ENCODE data around the gene BEST2.
"Not testable (repeated sequence)": the region's sequence is repeated elsewhere in the genome, so short reads cannot be mapped to it uniquely, and the experiment has no call there.

The BEST2 gene

GRCh38 chr19:12789098-12789903 lies 37.7 kb downstream of the BEST2 start:
- no peak for DNase-seq

GRCh38 chr19:12789904-12790619 lies 38.5 kb downstream of the BEST2 start:
- peak; percentile 67 for DNase-seq

DNA sequence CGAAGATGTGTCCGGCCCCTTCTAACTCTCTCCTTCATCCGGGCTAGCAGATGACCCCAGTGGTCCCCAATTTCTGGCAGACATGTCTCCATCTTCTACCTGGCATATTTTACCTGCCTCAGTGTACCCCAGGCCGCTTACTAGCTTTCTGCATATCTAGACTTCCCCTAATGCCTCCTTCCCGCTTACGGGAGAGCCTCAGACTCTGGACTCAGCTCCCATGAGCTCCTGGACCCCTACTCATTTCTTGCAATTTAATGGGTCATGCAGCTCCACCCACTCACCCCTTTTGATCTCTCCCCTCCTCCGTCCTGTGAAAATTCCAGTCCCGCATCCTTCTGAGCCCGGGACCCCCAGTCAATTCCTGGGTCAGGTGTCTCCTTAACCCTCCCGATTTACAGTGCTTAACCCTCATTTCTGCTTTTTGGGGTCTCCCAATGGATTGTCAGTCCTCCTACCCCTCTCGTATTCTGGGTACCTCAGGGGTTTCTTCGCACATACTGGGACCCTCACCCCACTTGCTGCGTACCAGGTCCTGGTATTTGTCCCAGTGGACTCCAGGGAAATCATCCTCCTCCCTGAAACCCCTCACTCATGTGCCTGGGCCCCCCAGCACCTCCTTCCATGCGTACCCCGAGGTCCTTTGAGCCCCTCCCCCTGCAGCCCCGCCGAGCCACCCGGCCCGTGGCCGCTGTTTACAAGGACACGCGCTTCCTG lies 39.2 kb downstream of the BEST2 start:
- no peak for DNase-seq

DNA sequence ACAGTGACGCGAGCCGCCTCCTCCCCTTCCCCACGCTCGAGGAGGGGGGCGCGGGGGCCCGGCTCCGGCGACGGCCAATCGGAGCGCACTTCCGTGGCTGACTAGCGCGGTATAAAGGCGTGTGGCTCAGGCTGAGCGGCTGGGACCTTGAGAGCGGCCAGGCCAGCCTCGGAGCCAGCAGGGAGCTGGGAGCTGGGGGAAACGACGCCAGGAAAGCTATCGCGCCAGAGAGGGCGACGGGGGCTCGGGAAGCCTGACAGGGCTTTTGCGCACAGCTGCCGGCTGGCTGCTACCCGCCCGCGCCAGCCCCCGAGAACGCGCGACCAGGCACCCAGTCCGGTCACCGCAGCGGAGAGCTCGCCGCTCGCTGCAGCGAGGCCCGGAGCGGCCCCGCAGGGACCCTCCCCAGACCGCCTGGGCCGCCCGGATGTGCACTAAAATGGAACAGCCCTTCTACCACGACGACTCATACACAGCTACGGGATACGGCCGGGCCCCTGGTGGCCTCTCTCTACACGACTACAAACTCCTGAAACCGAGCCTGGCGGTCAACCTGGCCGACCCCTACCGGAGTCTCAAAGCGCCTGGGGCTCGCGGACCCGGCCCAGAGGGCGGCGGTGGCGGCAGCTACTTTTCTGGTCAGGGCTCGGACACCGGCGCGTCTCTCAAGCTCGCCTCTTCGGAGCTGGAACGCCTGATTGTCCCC lies 39.9 kb downstream of the BEST2 start, which contains the start of gene JUNB:
TSS of gene JUNB (plus strand) at position 142 of the 706 bp plus-strand sequence. CDS start at position 428, 286 bp downstream.
- DNase-seq, result peak; percentile 70

DNA sequence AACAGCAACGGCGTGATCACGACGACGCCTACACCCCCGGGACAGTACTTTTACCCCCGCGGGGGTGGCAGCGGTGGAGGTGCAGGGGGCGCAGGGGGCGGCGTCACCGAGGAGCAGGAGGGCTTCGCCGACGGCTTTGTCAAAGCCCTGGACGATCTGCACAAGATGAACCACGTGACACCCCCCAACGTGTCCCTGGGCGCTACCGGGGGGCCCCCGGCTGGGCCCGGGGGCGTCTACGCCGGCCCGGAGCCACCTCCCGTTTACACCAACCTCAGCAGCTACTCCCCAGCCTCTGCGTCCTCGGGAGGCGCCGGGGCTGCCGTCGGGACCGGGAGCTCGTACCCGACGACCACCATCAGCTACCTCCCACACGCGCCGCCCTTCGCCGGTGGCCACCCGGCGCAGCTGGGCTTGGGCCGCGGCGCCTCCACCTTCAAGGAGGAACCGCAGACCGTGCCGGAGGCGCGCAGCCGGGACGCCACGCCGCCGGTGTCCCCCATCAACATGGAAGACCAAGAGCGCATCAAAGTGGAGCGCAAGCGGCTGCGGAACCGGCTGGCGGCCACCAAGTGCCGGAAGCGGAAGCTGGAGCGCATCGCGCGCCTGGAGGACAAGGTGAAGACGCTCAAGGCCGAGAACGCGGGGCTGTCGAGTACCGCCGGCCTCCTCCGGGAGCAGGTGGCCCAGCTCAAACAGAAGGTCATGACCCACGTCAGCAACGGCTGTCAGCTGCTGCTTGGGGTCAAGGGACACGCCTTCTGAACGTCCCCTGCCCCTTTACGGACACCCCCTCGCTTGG lies 40.7 kb downstream of the BEST2 start:
- peak; percentile 35 for DNase-seq

DNA sequence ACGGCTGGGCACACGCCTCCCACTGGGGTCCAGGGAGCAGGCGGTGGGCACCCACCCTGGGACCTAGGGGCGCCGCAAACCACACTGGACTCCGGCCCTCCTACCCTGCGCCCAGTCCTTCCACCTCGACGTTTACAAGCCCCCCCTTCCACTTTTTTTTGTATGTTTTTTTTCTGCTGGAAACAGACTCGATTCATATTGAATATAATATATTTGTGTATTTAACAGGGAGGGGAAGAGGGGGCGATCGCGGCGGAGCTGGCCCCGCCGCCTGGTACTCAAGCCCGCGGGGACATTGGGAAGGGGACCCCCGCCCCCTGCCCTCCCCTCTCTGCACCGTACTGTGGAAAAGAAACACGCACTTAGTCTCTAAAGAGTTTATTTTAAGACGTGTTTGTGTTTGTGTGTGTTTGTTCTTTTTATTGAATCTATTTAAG lies 41.3 kb downstream of the BEST2 start:
- DNase-seq, result no peak

- peak; percentile 74 for DNase-seq
Observed at GRCh38 chr19:12793290-12794195, 42.0 kb downstream of the BEST2 start.

DNA sequence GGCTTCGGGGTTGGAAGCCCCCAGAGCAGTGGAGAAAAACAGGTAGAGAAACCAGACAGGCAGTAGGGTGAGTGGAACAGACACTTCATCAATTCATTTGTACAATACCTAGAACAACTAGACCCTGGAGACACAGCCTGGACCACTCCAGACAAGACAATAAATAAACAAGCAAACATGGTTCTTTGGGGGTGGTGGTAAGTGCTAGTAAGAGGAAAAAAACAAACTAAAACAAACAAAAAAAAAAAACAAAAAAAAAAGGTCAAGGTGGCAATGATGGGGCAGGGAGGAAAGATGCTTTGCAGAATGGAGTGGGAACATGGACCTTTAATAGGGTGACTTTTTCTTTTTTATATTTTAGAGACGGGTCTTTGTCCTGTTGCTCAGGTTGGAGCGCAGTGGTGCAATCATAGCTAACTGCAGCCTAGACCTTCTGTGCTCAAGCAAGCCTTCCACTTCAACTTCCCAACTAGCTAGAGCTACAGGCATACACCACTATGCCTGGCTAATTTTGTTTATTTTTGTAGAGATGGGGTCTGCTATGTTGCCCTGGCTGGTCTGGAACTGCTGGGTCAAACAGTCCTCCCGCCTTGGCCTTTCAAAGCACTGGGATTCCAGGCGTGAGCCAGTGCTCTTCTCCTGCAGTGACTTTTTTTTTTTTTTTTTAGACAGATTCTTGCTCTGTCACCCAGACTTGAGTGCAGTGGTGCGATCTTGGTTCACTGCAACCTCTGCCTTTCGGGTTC lies 42.8 kb downstream of the BEST2 start:
- DNase-seq, result no peak

- DNase-seq, result no peak
Observed at GRCh38 chr19:12794971-12795381, 43.4 kb downstream of the BEST2 start.

DNA sequence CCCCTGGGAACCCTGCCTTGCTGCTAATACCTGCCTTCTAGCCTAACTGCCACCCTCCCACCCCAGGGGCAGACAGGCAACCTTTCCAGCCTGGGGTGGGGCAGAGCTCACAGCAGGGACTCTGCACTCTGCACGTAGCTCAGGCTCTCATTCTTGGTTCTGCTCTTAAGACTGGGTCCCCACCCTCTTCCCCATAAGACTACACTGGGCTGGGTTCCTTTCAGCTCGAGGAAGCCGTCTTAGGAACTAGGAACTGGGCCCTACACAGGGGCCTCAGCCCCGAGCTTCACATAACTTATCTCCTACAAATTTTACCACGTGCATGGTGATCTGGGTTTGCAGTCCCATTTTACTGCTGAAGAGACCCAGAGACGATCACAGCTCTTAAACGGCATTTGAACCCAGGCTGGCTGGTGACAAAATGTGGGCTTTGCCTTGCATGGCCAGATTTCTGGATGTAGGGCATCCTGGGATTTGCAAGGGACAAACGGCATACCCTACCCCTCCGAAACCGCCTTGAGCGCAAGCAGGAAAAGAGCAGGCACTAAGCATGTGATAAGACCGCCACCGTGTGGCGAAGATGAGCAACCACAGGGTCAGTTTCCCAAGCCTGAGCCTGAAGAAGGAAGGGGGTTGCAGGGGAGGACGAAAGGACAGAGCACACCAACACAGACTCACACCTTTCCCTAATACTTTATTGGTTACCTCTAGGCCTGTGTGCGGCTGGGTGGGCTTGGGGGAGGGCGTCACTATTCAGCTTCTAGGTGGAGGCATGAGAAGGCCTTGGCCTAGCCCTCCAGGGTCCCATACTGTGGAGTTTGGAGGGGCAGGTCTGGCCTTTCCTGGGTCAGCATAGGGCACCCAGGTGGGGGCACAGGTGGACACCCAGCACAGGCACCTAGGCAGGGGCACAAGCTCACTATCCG lies 44.8 kb downstream of the BEST2 start:
- peak; percentile 64 for DNase-seq

DNA sequence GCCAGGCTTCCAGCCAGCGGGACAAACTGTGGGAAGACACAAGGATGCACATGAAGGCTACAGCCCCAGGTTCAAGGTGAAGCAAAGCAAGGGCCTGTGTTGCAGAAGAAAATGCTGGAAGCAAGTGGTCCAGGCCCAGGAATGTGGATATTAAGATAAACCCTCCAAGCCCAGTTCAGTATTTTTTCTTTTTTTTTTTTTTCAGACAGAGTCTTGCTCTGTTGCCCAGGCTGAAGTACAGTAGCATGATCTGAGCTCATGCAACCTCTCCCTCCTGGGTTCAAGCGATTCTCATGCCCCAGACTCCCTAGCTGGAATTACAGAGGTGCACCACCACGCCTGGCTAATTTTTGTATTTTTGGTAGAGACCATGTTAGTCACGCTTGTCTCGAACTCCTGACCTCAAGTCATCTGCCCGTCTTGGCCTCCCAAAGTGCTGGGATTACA lies 45.6 kb downstream of the BEST2 start:
- no peak for DNase-seq

GRCh38 chr19:12797607-12798006 lies 46.0 kb downstream of the BEST2 start:
- not testable (repeated sequence) for DNase-seq

- DNase-seq, result no peak
Observed at GRCh38 chr19:12799742-12800465, 48.3 kb downstream of the BEST2 start.

DNA sequence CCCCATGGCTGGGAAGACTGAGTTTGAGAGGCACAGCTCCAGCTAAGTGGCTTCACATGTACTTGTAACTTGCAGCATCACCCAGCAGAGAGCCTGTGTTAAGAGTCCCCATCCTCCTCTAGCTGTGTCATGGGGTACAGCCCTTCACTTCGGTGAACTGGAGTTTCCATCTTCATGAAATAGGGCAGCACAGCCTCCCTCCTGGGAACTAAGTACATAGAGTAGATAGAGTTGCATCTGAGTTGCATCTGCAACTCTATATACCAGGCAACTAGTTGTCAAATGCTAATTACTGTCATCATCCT lies 48.8 kb downstream of the BEST2 start:
- no peak for DNase-seq

DNA sequence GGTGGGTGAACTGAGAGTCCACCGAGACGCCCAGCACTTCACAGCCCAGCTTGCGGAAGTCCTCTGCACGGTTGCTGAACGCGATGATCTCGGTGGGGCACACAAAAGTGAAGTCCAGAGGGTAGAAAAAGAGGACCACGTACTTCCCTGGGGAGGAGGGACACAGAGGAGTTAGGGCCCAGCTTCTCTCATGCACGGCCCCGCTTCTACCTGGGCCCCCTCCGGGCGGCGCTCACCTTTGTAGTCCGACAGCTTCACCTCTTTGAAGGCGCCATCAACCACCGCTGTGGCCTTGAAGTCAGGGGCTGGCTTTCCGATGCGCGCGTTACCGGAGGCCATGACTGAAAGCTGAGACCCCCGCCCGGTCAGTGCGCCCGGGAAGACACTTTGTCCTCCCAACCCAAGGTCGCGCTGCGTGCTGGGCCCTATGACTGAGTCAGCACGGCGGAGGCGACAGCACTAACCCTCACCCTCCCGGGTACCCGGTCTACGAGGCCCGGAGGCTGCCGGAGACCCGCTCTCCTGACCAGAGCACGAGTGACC lies 49.4 kb downstream of the BEST2 start:
- no peak for DNase-seq

GRCh38 chr19:12801466-12802266 lies 50.1 kb downstream of the BEST2 start, which contains the start of the genes PRDX2 and THSD8:
PRDX2 (minus strand) TSS chr19:12801800; CDS start chr19:12801261, 539 bp downstream.
THSD8 (plus strand) TSS chr19:12802069; CDS start chr19:12802072, 3 bp downstream.
- DNase-seq, result peak; percentile 35
